Suppressor macrophage (primary cell): ENCODE data around the gene SYT1.

ENCODE experiments used
- DNase-seq, 4 experiments: peaks; one replicate each; pipeline ENCODE4 v3.0.0-alpha.2; 2020 to 2022

SYT1 gene

DNA sequence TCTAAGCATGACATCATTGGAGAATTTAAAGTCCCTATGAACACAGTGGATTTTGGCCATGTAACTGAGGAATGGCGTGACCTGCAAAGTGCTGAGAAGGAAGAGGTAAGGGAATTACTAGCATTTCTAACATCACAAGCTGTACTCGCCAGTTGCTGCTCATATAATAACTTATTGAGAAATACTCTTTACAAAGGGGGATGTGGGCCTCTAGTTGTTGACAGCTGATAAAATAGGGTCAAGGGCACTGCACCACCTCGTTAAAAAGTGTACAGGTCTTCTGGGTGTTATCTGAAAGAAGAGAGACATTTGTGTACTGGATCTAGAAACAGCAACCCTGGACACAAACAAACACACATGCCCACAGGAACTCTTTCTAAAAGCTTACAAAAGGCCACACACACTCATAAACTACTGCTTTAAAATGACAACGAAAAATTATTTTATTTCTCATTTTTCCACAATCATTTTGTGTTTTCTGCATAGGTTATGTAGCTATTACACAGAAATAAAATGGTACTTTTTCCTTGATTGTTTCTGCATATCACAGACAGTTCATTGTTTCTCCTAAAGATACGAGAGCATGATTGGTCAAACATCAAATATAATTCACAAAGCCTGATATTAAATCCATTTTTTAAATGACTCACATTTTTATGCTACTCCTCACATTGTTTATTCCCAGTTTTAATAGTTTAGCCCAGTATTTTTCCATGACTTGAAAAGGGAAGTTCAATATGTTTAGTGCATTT lies 435.0 kb downstream of the SYT1 start:
- no peak for DNase-seq

DNA sequence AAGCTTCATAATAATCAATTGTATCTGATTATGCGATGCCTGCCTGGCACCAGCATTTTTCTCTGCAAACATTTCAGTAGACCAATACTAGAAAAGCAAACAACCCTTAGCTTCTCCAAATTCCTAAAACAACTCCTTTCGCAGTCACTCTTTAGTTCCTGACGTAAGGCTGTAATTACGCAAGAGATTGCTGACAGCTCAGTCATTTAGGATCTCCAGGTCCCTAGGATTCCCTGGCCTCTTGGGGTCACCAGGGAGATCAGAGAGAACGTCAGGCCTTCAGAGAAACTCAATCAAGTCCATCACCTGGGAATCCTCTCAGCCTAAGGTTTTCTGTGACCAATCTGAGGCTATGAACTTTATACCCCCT lies 435.6 kb downstream of the SYT1 start:
- peak in 2 of 4 experiments; percentile 5 to 13 for DNase-seq

DNA sequence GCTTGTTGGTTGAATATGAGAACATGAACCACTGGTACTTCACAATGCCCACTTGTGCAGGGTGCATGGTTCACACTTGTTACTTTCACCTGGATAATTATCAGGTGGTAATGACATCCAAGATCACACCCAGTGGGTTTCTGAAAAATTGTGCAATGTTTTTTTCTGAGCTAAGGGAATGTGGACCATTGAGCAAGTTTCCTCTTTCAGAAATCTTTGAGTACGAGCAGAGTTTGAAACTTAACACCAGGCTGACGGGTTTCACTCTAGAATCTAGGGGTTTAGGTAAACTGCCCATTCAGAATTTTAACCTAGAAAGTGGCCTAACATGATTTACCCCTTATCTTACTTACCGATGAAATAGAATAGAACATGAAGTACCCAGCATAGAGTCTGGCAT lies 436.6 kb downstream of the SYT1 start:
- DNase-seq, result no peak

DNA sequence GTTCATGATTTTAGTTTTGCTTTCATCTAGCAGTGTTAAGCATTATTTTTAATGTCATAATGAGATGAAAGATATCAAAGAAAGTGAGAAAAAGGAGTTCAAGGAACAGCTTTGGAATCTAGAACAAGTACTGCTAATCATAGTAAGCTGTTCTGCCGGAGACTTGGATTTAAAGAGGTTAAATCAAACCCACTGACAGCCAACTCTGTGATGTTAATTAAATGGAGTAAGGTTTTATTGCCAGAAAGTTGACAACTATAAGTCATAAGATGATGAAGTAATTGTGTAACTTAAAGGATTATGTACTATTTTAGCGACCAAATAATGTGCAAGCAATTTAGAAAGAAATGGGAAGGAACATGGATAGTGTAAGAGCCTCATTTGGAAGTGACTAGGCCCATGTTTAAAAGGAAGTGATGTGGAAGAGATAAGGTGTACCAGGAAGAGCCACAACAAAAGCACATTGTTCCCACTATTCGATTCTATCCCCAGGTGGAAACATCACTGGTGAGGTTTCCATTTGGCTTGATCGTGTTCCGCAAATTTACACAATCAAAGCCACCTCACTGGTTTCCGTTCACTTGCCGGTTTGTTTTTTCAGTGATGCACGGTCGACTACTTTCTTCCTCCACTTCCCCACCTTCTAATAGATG lies 437.7 kb downstream of the SYT1 start:
- DNase-seq, result no peak

DNA sequence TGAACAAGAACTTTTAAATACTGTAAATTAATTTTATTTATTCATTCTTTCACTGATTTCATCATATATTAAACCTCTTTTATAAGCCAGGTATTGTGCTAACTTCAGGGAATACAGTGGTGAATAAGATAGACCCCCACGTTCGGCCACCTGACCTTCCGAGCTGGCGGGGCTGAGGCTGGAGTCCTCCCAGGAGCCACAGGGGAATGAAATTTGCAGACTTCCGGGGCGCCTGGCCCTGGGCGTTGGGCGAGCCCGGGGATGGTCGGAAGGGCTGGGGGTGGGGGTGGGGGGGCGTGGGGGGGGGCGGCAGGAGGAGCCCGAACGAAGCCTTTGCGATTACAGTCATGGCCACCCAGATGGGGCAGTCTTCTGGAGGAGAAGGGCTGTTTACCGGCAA lies 442.8 kb downstream of the SYT1 start:
- no peak for DNase-seq

DNA sequence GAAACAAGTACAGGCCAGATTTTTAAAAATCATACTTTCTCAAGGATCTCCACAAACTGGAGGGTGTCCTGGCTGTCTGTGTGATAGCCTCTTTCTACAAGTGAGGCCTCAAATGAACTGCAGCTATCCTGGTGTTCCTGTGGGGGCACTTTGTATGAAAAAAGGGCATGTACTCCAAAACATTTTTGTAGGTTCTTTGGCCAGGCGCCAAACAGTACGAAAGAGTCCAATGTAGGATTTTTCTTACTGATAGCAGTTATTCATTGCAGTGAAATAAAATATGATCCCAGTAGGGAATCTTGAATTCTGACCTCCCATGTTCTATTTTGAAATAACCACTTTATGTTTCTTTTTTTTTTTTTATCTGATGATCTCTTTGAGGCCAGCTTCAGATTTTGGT lies 444.5 kb downstream of the SYT1 start:
- DNase-seq, result no peak

DNA sequence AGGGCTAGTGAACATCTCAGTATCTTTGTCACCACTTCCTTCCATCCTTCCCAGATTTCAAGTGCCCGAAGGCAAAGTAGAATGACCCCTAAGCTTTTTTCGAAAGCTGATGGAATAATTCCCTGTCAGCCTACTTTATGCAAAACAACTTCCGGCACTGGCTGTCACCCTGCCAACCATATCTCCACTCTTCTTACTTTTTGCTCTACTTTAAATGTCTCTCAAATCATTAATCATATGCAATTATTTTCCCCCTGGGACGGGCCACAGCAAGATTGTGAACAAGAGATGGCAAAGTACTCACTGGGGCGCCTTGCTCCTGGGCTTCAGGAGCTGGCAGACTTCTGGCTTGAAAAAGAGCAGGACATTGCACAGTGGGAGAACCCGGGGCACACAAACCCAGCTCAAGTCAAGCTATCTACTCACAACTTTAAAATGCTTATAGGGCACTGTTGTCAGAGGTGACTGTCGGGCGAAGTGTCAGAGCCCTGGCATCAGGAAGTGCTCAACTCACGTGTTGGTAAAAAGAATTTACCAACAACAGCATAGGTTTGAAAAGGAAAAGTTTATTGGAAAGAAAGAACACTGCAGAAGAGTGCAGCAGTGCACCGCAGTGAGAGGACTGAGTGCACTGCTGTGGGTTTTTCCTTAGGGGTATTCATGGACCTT lies 452.7 kb downstream of the SYT1 start:
- DNase-seq, result no peak

DNA sequence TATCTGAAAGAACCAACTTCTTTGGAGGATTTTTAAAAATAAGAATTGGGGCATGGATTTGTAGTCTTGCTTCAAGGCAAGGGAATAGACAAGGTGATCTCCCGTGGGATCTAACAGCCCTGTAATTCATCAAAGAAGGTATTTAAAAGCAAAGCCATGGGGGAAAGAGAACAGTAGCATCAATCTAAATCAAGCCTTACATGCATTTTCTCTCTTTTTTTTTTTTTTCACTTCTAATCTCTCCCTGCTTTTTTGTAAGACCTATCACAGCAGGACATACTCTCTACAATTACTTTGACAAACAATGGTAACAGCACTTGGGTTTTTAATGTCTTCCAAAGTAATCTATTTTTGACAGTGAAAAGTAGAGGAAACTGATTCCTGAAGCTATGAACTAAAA lies 458.3 kb downstream of the SYT1 start:
- DNase-seq, result no peak

DNA sequence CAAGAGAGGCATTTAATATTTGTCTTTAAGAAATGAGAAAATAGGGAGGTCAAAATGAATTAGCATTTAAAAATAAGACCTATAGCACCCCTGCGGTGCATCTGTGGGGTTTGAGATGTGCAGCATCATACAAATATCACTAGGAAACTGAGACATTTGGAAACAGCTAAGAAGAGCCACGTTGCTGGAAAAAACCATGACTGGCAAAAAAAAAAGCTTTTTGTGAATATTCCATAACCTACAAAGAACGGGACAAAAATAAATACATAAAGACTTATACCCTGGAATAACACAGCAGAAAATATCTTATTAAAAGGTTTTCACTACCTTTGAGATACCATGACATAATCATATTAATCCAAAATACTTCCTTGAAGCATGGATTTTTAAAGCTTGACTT lies 460.0 kb downstream of the SYT1 start:
- DNase-seq, result no peak

DNA sequence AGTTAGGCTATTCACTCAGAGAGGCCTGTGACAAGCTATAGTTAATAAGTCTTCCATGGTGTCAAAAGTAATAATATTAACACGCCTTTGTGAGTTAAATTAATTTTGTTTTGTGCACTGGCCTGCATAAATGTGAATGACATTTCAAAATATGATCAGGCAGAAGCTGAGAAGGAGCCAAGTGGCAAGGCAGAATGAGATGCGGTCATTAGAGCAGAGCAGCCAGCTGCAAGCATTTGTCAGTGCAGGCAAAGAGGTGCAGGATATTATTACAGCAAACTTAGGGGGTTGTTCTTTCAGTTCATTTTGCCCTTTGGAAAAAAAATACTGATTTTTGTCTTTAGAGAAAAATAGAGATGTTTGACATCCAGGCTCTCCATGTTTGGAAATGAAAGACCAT lies 461.6 kb downstream of the SYT1 start:
- no peak for DNase-seq

DNA sequence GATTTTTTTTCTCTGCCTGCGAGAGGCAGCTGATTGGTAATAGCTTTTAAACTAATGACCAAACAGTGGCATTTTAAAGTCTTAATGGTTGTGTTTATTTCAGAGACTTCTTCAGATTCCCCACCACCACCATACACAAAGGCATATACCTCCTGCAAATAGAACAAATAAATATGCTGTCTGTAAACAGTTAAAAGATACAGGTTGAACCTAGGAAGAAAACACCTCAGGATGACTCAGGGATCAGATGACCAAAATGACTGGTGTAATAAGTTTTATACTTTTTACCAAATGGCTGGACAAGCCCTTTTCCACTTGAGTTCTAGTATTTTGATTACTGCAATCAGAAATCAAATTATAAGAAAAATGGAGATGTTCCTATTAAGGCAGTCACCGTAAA lies 462.1 kb downstream of the SYT1 start:
- no peak for DNase-seq

DNA sequence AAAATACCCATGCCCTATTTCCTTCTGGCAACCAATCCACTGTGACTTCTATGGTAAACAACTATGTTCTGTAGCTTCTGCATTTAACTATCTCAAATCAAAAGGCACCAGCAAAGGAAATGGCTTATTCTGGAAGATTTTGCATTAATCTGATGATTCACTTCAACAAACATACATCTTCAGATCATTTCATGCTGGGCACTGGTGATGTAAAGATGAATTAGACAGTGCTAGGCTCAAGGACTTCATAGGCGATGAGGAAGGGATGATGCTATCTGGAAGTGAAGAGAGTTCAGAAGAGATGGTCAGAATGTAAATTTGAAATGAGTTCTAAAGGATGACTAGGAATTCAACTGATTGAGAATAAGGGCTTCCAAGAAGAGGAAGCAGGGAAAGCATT lies 462.9 kb downstream of the SYT1 start:
- DNase-seq, result no peak

DNA sequence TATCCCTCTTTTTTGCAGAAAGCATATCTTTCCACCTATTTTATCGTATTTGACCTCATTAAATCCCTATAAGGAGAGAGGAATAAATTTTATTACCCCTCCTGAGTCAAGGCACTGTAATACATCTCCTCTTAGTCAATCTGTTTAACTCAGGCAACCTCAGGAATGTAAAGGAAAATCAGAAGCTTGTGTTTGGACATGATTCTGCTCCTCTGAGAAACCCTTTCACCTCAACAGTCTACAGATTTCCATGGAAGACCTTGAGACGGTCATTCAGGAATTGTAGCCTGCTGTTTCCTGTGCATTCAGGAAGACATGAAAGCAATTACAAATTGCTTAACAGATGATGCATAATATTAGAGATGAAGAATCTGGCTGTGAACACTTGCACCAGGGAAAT lies 465.4 kb downstream of the SYT1 start:
- no peak for DNase-seq

DNA sequence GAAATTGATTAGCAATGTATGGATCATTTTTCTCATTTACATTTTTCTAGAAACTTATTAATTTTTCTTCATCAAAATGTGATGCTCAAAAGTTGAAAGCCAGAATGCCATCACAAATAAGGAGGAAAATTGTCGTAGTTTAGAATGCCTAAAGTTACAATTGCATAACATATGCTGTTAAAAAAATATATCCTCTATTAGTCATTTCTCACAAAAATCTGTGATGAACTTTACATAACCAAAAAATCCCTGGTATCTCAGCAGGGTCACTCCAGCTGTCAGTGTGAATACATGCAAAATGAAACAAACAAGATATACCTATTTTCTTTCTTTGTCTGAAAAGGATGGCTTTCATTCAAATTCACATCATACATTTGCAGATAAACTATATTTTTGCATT lies 467.3 kb downstream of the SYT1 start:
- no peak for DNase-seq

DNA sequence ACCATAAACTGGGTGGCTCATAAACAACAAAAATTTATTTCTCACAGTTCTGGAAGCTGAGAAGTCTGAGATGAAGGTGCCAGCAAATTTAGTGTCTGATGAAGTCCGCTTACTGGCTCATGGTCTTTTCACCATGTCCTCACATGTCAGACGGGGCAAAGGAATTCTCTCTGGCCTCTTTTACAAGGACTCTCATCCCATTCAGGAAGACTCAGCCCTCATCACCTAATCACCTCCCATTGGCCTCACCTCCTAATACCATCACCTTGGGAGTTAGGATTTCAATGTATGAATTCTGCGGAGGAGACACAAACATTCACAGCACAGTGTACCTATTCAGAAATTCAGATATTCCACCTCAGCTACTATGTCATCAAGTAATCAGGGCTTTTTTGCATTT lies 468.6 kb downstream of the SYT1 start:
- DNase-seq, result no peak

DNA sequence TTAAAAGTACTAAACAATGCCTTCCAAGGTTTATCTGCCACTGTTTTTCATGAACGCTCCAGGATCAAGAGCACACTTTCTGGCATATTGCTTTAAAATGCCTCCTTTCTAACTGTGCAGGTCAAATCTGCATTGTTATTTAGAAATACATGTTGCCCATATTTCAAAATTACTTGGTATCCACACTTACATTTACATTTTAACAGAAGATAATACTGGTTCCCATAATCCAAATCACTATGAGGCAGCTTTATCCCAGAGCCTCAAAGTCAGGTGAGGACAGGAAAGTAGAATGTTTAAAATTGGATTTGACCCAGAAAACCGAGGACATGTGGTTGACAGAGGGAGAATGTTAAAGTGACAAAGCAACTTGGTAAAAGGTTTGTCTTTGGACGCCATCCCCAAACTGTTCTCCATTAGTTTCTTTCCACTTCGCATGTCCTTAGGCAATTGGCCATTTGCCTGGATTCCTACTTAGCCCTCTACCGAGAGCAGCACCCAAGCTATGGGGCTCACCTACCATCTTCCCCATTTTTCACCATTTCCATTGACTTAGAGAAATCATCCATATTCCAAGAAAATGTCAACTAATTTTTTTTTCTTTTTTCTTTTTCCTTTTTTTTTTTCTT lies 473.2 kb downstream of the SYT1 start:
- DNase-seq, result no peak

DNA sequence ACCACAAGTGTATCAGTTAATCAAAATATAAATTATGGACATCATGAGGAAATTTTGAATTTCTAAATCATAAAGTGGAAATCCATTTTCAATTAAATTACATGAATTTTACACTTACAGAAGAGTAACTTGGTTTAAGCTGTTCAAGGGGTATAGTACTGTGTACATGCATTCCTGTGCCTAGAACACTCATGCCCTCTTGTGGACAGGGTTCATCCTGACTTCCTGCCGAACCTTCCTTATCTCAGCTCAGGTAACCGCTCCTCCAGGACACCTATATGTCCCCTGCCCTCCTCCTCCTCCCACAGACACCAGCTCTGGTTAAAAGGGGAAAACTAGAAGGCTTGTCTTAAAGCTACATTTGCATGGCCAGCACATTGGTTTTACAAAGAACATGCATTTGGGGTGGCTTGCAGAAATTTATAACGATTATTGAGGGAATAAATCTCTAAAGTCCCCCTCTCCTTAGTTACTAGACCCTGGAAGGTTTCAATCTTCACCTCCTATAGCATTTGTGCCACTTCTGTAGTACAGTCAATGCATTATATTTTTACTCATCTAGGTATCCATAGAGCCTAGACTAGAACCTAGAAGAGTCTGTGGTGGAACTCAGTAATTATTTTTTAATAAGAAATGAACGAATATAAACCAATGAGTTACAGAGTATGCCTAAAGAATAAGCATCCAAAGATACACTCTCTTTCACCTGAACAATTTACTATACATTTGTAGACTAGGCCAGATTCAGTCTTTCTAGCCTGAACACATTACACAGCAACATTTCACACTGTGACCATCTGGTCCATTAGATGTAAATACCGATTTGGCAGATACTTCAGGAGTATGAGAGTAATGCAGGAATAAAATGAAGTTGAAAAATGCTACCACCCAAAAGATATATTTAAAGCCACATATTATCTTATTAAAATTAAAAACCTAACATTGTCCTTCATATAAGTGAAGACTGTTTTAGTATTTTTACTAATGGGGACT lies 480.6 kb downstream of the SYT1 start:
- peak in 3 of 4 experiments; percentile 2 to 21 (median 19) for DNase-seq

DNA sequence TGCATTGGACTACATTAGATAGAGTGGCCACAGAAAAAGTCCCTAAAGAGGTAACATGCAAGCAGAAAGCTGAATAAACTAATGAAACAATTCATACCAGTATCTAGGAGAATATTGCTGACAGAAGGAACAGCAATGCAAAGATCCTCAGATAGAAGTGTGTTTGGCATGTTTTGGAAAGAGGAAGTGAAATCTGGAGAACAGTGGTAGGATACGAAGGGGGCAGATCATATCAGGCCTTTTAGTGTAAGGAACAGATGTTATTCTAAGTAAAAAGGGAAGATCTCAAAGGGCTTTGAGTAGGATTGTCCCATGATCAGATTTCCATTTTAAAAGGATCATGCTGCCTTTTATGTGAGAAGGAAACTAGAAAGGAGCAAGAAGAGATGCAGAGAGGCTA lies 483.3 kb downstream of the SYT1 start:
- DNase-seq, result peak; percentile 6 to 67 (median 39)

DNA sequence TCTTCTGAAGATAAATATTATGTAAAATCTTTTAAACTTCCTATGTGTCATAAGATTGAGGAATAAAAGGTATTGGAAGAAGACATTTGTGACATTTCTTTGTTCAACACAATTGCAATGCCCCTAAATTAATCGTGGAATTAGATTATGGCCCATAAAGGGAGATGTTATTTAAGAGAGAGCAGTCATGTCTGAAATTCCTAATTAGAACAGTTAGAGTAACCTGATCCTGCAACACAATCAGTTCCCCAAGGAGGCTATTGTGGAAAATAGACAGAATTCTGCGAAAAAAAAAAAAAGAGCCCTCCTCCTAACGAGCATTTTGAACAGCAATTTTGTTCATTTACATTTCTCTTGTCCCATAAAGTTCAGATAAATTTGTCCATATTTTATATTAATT lies 486.7 kb downstream of the SYT1 start:
- no peak for DNase-seq

DNA sequence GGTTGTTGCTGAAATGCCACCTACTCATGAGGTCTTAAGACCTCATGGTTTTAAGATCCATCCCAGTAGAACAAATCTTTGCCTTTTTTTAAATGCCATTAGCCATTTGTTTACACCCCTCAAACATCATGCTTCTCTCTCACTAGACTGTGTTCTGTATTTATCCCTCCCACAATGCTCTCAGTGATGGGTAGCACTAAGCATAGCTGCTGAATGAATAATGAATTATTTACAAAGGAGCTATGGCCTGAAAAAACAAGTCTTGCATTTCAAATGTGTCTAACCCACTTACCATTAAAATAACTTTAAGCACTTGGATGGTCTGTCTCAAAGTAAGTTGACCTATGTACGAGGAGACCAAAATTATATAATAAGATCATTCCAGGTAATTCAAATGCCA lies 491.6 kb downstream of the SYT1 start:
- no peak for DNase-seq

DNA sequence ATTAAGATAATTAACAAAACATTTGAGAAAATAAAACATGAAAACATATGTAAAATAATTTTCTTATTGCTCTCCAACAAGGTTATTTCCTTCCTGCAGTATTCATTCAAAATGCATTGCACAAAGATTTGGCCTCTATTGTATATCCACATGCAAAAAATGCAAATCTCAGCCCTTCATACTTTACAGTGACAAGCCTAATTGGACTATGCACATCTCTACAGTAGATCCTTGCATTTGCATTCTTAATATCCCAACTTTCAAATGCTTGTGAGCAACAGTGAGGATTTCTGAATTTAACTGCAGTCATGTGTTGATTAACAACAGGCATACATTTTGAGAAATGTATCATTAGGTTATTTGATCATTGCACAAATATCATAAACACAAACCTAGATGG lies 492.5 kb downstream of the SYT1 start:
- DNase-seq, result no peak

DNA sequence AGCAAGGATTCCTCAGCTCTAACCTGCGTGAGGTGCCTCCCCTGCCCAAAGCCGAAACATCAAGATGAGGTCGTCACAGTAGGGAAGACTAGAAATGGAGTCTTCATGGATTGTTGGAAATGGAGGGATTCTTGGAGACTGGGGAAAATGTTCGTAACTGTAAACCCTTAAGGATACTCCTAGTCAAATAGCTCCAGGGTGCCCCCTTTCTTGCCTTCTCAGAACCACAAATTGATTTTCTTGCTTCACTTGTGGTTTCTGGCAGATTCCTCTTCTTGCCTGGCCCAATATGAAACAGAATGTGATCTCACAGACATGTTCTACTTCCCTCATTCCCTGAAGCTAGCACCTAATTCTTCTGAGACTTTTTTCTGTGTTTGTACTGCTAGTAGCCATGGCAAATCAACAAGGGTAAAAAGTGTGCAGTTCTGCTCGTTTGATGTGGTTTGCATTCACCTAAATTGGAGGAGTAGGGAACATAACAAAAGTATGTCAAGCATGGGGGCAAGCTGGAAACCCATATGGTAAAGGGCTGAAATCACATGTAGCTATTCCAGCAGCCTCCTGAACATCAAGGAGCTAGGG lies 494.2 kb downstream of the SYT1 start:
- peak in 2 of 4 experiments; percentile 5 to 16 for DNase-seq
